DMS79 treated with DMSO at 0.1 percent for 48 hours (cell line): ENCODE data around the gene APC.
"Not testable (repeated sequence)": the region's sequence is repeated elsewhere in the genome, so short reads cannot be mapped to it uniquely, and the experiment has no call there.

Source experiments
- DNase-seq: peaks from one replicate; lab custom pipeline; 2025; lab: John Stamatoyannopoulos, UW

APC gene

GRCh38 chr5:112716895-112717294 lies 20.8 kb upstream of the APC start:
- not testable (repeated sequence) for DNase-seq

GRCh38 chr5:112717506-112718082 lies 20.1 kb upstream of the APC start:
- DNase-seq: no peak

GRCh38 chr5:112718344-112718743 lies 19.3 kb upstream of the APC start:
- no peak for DNase-seq

GRCh38 chr5:112720576-112720975 lies 17.1 kb upstream of the APC start:
- no peak for DNase-seq

- DNase-seq: no peak
These were observed 12.8 kb upstream of the APC start for GRCh38 chr5:112724901-112725300.

GRCh38 chr5:112729630-112730029 lies 8.1 kb upstream of the APC start:
- DNase-seq: no peak

GRCh38 chr5:112732131-112732530 lies 5.6 kb upstream of the APC start:
- no peak for DNase-seq

GRCh38 chr5:112733586-112733985 lies 4.1 kb upstream of the APC start:
- DNase-seq: no peak

GRCh38 chr5:112734597-112734996 lies 3.1 kb upstream of the APC start:
- no peak for DNase-seq

- no peak for DNase-seq
These were observed 2.0 kb upstream of the APC start for GRCh38 chr5:112735702-112736101.

- DNase-seq: peak; percentile 24
These were observed 619 bp upstream of the APC start for GRCh38 chr5:112737070-112737462.

- DNase-seq: peak; percentile 57
These were observed 491 bp downstream of the APC start for GRCh38 chr5:112738191-112738560.

GRCh38 chr5:112742424-112742823 lies 4.7 kb downstream of the APC start:
- no peak for DNase-seq

GRCh38 chr5:112743631-112744030 lies 5.9 kb downstream of the APC start:
- no peak for DNase-seq

GRCh38 chr5:112752335-112752734 lies 14.7 kb downstream of the APC start:
- DNase-seq: no peak

GRCh38 chr5:112755703-112756102 lies 18.0 kb downstream of the APC start:
- DNase-seq: no peak

GRCh38 chr5:112757468-112758208 lies 20.0 kb downstream of the APC start:
- DNase-seq: peak; percentile 63

GRCh38 chr5:112758676-112759075 lies 21.0 kb downstream of the APC start:
- DNase-seq: no peak

- DNase-seq: no peak
These were observed 24.6 kb downstream of the APC start for GRCh38 chr5:112762113-112762810.

- no peak for DNase-seq
These were observed 25.5 kb downstream of the APC start for GRCh38 chr5:112763165-112763564.

- no peak for DNase-seq
These were observed 34.4 kb downstream of the APC start for GRCh38 chr5:112772124-112772523.

- no peak for DNase-seq
These were observed 38.7 kb downstream of the APC start for GRCh38 chr5:112776301-112776856.

GRCh38 chr5:112779531-112779930 lies 41.8 kb downstream of the APC start:
- no peak for DNase-seq
